Stimulated activated CD4-positive, alpha-beta T cell treated with anti-CD3 and anti-CD28 coated beads, Interleukin-15, amount 100 ng/mL, for 1 hour (primary cell): ENCODE measurements around the gene IRAK1.

ENCODE experiments used
- DNase-seq, 2 donors: peaks; one replicate each; pipeline ENCODE4 v3.0.0-alpha.2; 2020; ENCODE audit warnings: low read depth in 1 of 2, low spot score in 1 of 2

IRAK1 gene

DNA sequence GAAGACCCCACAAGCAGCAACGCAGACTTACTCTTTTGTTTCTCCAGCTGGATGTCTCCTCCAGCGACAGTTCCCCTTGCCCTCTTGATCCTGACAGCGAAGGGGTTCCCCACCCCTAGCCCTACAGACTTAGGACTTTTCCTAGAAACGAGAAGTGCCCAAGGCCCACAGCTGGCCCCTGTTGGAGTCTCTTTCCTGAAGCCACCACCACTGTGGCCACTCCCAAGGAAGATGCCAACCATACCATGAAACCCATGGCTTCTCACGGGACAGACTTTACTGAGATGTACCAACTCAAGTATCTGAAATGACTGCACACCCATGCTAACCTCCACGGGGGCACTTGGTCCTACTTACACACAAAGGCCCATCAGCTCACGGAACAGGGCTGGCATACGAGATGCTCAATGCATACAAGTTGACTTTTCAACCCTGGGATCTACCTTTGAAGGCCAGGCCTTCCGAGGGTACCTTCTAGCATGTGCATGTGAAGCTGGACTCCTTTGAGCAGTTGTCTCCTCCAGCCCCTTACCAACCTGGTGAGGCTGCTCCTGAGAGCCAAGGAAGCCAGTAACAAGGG, 924 bp upstream of the IRAK1 start:
- DNase-seq, result no peak

DNA sequence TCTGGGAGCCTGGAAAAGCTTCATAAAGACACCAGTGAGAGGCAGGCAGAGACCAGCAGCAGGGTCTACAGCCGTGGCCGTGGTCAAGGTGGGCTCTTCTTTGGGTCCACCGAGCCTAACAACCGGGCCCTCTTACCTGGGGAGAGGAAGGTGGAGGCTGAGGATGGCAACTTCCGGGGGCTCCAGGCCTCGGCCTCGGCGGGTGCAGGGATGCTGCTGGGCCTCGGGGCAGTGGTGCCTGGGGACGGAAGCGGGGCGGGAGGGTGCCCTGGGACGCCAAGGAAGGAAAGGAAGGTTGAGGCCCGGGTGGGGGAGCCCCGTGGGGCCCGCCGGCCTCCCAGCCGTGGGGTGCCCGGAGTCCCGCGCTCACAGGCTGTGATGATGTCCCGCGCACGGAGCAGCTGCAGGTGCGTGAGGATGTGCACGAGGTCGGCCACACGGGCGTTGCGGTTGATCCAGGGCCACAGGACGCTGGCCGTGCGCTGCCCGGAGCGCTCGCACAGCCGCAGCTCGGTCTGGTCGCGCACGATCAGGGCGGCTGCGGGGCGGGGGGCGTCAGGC, 561 bp downstream of the IRAK1 start:
- no peak for DNase-seq

DNA sequence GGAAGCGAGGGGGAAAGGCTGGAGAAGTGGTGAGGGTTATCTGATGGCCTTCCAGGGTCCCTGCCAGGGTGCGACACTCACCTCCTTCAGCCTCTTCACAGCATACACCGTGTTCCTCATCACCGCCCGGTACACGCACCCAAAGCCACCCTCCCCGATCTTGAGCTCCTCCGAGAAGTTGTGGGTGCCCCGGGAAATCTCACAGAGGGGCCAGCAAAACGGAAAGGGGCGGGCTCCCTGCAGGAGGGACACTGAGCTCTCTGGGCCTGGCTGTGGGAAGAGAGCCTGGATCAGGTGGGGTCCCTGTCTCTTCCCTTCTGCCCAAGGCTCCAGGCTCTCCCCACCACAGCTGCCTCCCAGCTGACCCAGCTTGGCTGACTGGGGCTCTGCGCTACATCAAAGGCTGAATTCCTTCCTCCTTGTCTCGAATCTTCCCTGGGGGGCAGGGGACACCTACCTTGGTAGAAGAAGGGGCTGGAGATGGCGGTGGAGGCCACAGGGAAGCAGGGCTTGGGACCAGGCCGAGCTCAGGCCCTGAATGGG, 1.1 kb downstream of the IRAK1 start:
- DNase-seq, result no peak

DNA sequence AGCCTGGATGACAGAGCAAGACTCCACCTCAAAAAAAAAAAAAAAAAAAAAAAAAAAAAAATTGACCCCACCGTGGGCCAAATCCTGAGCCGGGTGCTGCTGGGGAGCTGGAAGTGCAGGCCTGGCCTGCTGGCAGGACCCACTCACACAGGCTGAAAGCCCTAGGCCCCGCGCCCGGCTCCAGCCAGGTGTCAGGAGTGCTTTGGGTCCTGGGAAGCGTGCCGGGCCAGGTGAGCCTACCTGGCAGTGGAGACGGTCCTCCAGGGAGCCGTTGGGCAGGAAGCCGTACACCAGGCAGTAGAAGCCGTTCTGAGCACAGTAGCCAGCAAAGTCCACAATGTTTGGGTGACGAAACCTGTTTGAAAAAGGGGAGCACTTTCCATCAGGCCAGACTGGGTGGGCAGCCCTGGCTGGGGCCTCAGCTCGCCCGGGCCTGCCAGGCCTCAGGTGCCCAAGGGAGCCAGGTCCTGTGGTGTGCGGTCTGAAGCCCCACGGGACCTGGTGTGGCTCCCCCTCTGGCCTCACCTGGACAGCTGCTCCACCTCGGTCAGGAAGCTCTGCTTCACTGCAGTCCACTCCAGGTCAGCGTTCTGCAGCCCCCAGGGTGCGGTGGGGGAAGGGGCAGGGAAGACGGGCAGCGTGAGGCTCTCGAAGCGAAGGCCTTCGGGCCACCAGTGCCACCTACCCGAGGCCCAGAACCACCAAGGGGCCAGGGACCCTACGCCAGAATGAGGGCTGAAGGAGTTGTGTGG, 1.8 kb downstream of the IRAK1 start:
- no peak for DNase-seq

DNA sequence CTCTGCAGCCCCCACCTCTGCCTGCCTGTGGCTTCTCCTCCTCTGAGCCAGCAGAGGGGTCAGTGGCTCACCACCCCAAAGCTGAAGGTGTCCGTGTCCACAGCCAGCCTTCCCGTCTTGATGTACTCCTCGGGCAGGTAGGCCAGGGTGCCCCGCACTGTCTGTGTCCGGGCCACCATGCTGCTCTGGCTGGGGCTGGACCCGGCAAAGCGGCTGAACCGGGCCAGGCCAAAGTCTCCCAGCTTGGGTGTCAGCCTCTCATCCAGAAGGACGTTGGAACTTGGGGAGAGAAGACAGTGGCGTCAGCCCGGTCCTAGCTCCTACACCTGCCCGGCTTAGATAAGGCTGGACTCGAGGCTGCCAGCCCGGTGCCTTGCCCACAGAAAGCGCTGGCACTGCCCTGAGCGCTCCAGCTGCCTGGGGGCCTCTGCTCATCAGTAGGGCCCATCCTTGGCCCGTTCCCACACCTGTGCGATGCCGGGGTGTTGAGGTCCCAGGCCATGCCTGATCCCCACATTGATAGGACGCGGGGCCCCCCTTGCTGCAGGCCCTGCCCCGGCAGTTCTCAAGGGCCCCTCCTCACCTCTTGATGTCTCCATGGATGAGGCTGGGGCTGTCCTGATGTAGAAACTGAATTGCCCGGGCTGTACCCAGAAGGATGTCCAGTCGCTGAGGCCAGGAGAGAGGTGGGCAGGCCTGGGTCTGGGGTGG, 3.2 kb downstream of the IRAK1 start:
- no peak for DNase-seq

DNA sequence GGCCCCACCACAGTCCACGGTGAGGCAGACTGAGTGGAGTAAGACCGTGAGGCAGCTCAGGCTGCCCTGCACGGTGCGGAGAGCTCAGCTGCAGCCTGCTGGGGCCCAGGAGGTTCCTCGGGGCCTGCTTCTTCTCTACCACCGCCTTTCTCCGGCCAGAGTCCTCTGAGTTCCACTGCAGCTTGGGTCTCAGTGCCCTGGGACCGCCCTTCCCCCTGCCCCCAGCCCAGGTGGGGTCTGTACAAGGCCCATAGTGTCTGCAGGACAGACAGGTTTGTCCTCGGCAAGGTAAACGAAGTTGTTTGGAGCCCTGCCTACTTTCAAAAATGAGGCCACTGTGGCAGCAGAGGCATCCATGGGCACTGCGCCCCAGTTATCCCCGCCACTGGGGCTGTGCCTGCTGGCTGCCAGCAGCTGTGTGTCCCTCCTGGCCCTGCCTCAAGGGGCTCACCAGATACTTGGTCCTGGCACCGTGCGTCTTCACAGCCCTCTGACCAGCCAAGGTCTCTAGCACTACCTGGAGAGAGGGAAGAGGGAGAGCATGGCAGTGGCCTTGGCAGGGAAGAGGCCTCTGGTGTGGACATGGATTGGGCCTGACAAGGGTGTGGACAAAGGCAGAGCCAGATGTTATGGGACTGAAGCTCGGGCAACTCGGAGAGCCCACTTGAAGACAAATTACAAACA, 4.0 kb downstream of the IRAK1 start:
- no peak for DNase-seq

DNA sequence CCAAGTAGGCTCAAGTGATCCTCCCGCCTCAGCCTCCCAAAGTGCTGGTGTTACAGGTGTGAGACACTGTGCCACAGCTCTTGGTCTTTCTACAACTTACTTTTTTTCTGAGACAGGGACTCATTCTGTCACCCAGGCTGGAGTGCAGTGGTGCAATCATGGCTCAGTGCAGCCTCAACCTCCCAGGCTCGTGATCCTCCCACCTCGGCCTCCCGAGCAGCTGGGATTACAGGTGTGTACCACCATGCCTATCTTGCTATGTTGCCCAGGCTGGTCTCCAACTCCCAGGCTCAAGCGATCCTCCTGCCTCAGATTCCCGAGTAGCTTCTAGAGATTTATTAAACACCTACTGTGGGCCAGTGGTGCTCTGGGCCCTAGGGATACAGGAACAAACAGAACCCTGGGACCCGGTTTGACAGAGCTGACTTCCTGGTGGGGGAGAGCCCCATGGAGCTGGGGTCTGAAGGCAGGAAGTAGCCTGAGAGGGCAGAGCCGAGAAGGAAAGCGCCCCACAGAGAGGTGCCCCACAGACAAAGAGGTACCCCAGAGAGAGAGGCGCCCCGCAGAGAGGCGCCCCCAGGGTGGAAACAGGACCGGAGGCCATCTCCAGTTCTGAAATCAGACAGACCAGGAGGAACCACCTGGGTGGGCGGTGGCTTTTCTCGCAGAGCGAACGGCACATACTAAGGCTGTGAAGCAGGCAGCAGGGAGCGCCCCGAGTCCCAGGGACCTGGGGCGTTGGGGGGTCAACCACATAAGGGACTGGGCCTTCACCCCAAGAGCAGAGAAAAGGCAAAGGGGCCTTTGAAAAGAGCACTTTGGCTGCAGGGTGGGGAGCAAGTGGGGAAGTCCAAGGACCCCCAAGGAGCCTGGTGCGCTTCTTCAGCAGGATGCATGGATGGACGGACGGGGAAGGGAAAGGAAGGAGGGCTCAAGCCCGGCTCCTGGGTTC, 5.0 kb downstream of the IRAK1 start:
- no peak for DNase-seq

DNA sequence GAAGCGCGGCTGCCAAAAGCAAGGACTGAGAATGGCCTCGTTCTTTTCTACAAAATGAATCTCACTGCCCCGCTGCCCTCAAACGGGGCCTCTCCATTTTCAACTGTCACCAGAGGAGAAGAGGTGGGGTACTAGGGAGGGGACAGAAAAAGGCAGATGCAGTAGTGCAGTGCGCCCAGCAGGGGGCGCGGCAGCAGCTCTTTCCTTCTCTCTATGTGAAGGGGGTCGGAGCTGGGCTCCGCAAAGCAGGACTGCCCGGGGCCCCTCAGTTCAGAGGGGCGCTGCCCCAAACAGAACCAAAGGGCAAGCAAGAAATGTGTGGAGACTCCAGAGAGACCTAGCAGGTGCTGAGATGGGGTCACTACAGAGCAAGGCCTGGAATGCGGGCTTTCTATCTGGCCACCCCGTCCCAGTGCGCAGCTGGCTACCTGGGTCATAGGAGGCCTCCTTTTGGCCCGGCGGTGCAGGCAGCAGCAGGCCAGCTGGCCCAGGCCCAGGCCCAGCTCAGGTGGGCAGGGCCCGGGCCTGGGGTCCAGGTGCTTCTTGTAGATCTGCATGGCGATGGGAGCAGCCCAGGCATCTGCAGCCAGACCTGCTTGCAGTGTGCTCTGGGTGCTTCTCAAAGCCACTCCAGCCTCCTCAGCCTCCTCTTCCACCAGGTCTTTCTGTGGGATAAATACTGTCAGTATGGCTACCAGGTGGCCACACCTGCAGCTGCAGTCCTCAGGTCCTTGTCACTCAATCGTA, 5.9 kb downstream of the IRAK1 start:
- peak; percentile 9 to 38 for DNase-seq

DNA sequence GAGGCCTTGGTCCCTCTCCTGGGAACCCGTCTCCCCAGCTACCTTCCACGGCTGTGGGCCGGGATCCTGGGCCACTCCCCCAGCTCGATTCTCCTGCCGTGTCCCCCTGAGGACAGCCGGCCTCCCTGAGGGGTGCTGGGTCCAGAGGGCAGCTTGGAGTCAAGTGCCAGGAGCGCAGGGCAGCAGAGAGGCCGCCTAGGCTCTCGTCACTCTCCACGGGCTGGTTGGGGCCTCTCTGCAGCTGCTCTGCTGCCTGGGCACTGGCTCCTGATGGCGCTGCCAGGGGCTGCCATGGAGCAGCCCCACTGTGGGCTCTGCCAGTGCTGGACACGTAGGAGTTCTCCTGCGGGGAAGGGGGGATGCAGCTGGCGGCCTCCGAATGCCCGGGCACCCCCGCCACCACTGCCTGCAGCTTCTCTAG, 6.7 kb downstream of the IRAK1 start:
- DNase-seq, result no peak

DNA sequence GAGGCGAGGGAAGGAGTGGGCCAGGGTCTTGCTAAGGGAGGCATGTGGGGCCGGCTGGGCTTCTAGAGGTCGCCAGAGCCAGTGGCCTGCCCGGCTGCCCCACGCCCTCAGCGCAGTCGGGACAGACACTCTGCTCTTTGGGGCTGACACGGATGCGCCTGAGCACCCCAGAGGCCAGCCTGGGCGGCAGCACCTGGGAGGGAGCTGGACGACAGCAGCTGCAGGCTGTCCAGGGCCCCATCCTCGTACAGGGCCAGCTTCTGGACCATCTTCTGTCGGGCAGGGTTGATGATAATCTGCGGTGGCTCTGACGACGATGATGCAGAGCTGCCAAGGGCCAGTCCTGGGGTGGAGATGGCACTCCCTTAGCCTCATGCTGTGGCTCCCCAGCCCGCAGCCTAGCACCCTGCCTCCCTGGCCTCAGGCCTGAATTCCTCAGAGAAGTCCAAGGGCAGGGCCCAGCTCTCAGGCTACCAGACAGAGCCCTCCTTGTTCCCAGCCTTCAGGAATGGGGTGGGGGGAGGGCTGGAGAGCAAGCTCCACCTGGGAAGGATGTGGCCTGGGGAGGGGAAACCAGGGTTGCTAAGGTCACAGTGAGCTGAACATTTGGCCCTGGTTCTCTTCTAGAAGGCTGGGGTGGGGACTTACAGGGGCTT, 7.2 kb downstream of the IRAK1 start:
- DNase-seq, result no peak

DNA sequence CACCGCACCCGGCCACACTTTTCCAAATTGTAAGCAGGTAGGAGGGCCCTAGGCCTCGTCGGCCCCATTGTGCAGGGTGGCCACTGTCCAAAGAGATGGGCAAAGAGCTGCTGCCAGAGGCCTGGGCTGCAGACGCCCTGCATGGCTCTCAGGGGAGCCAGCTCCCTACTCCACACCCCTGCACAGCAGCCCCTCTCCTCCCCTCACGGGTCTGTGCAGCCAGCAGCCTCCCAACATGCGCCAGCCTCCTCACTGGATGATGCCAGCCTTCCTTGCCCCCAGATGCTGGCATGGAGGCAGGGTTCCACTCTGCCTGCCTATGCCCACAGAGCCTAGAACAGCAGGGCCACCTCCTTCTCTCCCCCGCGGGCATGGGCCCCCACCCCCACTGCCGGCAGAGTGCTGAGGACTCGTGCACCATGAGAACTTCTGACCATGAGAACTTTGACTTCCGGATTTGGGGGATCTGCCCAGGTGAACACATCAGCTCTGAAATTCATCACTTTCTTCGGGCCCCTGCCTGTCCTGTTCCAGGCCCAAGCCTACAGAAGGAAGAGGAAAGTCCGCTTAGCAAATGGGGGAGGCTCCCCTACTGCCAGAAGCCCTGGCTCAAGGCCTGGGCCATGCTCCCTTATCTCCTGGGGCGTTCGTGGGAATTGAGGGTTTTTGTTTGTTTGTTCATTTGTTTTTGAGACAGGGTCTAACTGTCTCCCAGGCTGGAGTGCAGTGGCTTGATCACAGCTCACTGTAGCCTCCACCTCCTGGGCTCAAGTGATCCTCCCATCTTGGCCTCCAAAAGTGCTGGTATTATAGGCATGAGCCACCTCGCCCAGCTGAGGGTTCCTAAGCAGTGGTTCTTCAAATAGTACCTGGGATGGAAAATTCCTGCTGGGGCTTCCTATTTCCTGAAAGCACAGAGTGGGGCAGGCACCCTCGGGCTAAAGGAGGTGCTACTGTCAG, 8.0 kb downstream of the IRAK1 start:
- no peak for DNase-seq

DNA sequence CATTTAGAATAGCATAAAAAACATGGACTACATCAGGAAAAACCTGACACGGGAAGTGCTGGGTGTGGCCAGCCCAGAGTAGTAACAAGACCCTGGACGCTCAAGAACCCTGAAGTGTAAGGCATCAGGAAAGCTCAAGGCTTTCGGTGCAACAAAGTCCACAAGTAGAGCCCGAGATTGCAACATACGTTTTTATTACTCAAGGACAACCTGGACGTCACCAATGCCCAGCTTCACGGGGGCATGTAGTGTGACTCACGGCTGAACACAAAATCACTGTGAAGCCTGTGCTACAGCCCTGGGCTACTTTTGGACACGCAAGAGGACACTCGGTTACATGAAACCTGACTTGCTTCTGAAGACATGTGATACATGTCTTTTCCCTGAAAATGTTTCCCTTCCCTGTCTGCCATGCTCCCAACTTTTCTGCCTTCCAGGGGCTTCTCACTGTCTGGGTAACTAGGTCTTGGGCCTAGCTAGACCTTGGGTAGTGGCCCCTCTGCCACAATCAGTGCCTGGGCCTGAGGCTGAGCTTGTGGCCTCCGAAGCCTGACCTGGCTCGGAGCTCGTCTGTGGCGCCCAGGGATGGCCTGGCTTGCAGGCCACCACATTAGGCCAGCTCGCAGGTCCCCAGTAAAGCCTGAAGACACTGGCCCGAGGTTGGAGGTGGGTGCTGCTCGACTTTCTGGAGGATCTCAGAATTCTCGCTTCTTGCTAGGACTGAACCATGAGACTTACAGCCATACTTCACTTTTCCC, 9.2 kb downstream of the IRAK1 start:
- DNase-seq, result no peak

DNA sequence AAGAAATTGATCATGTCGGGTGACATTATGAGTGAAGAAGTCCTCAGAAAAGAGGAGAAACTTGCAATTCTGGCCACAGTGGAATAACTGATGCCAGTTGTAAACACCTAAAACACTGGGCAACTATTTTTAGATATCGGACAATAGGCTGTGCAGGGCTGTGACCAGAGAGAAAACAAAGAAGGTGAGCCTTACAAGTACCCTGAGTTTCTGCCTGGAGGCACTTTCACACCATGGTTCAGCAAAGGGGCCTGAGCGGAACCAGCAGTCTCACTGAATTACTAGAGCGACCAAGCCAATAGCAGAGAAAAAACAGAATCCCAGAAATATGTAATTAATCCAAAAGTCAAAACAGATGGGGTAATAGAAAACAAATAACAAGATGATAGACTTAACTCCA, 11.2 kb downstream of the IRAK1 start:
- DNase-seq, result no peak

DNA sequence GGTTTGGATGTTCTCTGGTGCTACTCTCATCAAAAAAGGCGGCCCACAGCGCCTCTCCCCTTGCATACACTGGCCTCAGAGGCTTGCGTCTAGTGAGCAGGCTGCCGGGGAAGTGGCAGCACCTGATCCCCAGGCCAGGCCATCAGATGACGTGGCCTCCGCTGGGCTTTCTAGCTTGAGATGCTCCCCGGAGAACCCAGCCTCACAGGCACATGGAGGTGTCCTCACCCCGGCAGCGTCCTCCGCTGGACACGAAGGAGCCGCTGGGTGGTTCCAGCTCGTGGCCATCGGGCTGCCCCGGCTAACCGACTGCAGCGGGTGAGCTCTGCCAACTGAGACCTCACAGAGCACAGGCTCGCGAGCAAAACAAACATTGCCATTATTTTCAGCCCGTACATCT, 12.8 kb downstream of the IRAK1 start:
- no peak for DNase-seq

DNA sequence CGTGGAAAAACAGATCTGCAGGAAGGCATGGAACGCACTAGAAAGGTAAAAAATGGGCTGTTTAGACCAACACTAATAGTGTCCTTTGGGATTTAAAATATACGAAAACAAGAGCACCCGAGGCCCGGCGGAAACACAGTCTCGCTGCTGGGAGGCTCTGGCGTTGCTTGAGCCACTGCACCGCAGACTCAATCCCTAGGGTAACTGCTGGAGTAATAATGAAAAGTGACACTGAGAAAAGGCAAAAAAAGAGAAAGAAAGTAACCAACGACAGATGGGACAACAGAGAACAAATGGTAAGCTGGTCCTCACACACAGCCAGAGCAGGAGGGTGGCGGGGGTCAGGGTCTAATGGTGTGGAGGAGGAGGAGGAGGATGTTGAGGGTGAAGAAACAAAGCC, 15.4 kb downstream of the IRAK1 start:
- DNase-seq, result no peak

DNA sequence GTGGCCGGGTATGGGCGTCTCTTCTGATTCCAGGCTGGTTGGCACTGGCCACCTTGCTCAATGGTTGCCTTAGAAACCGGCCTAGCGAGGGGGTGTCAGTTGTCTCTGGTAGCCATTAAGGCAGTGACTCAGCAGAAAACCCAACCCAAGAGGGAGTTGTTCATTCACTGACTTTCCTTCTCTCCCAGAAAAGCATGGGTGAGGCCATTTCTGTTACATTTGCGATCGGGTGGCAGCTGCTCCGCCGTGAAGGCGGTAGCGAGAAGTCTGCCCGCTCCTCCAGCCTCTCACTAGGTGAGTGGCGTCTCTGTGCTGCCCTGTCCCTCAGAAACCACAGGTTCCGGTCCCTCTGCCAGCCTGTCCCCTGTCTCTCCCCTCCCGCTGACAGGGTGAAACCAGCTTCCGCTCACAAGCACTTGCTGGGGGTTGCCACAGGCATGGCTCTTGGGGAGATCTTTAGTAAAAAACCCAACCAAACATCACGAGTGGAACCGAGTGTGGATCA, 17.4 kb downstream of the IRAK1 start:
- DNase-seq, result no peak

DNA sequence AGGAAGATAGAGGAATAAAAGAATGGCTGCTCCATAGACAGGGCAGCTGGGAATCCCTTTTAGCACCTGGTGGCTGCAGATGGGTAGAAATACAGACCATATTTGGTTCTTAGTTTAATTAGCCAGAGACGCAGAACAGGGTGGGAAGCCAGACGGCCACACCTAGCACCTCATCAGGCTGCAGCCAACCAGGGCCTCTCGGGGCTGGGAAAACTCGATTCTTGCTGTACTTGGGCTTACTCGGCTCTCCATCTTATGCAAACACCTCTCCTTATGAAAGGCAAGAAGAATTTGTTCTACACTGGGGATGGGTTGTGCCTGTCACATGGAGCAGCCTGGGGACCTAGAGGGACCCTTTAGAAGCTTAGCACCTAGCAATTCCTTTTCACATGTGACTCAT, 19.7 kb downstream of the IRAK1 start:
- DNase-seq, result no peak
